Activated gamma-delta T cell treated with Interleukin-2 at 50 U/mL for 16 hours (primary cell): Measurements from ENCODE around the gene RNF111.

Source experiments
- DNase-seq: peaks from one replicate; pipeline ENCODE4 v3.0.0-alpha.2; 2020

The RNF111 gene

GRCh38 chr15:59001946-59002345, 14.5 kb downstream of the RNF111 start:
- no peak for DNase-seq

DNA sequence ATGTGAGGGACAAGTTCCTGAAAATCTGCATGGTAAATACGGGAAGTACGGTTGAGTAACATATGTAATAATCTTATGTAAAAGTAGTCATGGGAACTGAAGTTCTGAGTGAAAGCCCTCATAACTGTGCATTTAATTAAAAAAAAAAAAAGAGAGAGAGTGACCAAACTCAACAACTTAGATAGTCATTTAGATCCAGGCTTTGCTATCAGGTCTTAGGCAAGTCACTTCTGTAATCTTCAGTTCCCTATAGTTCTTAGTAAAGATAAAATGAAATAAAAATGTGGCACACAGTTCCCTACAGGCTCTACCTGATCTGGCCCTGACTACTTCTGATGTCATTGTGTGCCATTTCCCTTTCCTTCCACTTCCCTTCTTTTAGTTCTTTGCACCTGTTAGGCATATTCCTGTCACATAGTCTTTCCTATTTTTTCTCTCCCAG, 15.0 kb downstream of the RNF111 start:
- DNase-seq = no peak

GRCh38 chr15:59005579-59005978, 18.1 kb downstream of the RNF111 start:
- DNase-seq = no peak

GRCh38 chr15:59008086-59008485, 20.6 kb downstream of the RNF111 start:
- DNase-seq = no peak

DNA sequence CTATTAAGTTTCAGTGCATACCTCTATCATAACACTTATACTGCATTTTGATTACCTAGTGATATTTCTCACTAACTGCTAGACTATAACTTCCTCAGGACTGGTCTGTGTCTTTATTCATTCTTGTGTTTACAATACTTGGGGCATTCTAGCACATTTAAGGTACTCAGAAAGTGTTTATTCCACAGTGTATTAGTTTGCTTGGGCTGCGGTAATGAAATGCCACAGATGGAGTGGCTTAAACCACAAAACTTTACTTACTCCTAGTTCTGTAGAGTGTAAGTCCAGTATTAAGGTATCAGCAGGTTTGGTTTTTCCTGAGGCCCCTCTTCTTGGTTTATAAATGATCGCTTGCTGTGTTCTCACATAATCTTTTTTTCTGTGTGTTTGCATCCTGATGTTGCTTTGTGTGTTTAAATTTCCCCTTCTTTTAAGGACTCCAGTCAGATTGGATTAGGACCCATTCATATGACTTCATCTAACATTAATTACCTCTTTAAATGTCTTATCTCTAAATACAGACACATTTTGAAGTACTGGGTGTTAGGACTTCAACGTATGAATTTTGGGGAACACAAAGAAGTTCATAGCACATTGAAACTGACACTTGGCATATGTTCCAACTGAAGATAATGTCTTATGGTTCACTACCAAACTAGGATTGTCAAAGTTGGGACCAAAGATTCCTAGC, 23.9 kb downstream of the RNF111 start:
- DNase-seq = no peak

DNA sequence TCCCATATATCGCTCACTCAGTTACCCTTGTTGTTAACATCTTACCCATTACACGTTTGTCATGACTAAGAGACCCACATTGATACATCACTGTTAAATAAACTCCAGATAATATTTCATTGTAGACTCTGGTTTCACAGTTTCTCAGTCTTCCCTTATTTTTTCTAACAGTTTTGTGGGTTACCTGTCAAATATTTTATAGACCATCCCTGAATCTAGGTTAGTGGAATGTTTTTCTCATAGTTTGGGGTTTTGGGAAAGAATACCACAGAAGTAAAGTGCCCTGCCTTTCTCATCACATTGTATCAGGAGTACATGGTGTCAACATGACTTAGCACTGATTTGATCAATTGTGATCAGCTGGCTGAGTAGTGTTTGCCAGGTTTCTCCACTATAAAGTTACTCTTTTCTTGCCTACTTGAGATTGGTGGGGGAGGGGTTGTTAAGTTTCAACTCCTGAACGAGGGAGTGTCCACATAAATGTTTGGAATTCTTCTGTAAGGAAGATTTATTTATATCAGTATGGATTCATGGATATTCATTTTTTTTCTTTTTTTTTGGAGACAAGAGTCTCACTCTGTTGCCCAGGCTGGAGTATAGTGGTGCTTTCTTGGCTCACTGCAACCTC, 25.9 kb downstream of the RNF111 start:
- no peak for DNase-seq

- DNase-seq = no peak
Measured at GRCh38 chr15:59014068-59014467, 26.6 kb downstream of the RNF111 start.

DNA sequence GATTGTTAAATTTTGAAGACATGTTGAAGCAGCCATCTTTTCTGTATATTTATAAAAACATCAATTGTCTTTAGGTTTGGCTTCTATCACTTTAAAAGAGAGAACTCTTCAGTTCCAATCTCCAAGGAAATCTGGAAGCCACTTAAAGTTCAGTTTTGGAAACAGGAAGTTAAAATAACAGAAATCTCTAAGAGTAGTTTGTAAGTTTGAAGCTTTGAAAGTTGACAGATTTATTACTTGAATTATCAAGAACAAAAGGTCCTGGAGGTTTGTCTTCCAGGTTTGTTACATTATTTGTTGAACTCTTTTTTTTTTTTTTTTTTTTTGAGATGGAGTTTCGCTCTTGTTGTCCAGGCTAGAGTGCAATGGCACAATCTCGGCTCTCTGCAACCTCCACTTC, 30.0 kb downstream of the RNF111 start:
- DNase-seq = no peak

- DNase-seq = no peak
Measured at GRCh38 chr15:59018833-59019232, 31.4 kb downstream of the RNF111 start.

DNA sequence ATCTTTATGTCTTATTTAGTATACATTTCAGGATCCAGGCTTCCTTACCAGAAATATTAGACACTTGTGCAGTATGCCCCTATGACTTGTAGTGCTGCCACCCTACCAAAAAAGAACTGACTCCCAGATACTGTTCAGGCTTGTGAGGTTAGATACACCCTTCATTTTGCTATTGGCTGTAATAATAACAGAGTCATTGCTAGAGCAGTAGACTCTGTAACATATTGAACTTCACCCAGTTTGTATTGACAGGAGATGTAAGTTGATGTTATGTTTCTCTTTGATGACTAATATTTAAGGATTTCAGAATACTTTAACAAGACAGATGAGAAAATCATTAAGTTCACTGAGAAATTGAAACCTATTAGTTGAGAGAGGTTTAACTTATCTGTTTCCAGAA, 32.9 kb downstream of the RNF111 start:
- no peak for DNase-seq

DNA sequence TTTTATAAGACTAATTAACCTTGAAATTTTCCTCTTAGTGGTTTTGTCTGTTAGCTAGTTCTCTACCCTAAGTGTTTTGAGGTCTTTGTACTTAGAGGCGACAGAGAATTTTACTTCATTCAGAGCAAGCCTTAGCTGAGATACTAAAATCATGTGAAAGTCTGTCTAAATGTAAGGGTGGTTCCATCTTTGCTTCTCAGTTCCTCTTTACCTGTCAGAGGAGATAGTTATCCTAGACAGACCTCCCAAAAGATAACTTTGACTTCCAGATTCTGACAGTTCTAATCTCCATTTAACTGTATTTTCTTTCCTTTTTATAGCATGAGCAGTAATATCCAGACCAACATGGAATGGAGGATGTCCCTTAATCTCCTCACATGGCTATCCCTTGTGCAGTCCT, 34.7 kb downstream of the RNF111 start:
- DNase-seq = no peak

DNA sequence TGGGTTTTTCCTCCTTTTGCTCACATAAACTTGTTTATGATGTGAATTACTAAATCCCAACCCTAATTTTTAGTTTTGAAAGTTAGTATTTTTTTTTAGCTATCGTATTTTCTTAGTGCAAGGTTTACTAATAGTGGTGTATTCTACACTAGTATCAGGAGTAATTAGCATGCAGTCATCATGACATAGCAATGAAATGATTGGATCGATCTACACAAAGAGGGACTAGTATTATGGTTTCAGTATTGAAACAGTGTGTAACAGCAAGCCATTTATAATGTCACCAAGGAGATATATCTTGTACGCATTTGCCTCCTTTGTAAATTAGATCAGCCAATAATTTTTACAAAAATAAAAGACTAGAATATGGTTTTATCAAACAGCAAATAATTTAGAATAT, 38.7 kb downstream of the RNF111 start:
- DNase-seq = no peak

DNA sequence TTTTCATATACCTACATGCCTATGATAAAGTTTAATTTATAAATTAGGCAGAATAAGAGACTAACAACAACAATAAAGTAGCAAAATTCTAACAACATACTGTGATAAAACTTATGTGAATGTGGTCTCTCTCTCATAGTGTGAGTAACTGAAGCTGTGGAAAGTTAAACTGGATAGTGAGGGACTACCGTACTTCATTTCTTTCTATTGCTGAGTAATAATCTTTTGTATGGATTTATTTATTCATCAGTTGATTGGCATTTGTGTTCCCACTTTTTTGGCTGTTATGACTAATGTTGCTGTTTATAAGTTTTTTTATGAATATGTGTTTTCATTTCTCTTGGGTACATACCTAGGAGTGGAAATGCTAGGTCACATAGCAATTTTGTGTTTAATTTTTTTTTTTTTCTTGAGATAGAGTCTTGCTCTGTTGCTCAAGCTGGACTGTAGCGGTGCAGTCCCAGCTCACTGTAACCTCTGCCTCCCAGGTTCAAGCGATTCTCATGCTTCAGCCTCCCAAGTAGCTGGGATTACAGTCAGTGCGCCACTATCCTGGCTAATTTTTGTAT, 41.0 kb downstream of the RNF111 start:
- no peak for DNase-seq

- no peak for DNase-seq
Measured at GRCh38 chr15:59029554-59029953, 42.1 kb downstream of the RNF111 start.

DNA sequence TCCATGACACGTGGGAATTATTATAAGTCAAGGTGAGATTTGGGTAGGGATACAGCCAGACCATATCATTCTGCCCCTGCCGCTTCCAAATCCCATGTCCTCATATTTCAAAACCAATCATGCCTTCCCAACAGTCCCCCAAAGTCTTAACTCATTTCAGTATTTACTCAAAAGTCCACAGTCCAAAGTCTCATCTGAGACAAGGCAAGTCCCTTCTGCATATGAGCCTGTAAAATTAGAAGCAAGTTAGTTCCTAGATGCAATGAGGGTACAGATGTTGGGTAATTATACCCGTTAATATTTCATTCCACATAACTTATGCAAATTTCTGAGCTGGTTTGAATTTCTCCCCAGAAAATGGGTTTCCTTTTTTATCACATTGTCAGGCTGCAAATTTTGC, 47.7 kb downstream of the RNF111 start:
- DNase-seq = no peak

GRCh38 chr15:59039225-59039624, 51.8 kb downstream of the RNF111 start:
- no peak for DNase-seq

DNA sequence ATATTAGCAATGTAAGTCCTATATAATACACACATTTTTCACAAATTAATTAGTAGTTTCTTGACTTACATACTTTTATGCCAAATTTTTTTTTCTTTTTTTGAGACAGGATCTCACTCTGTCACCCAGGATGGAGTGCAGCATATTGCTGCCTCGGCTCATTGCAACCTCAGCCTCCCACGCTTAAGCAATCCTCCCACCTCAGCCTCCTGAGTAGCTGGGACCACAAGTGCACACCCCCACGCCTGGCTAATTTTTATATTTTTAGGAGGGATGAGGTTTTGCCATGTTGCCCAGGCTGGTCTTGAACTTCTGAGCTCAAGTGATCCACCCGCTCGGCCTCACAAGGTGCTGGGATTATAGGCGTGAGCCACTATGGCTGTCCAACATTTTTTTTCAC, 54.6 kb downstream of the RNF111 start:
- DNase-seq = no peak

- no peak for DNase-seq
Measured at GRCh38 chr15:59048897-59049296, 61.4 kb downstream of the RNF111 start.

GRCh38 chr15:59051873-59052861, 64.7 kb downstream of the RNF111 start:
- DNase-seq = no peak

- no peak for DNase-seq
Measured at GRCh38 chr15:59052915-59053407, 65.5 kb downstream of the RNF111 start.

- no peak for DNase-seq
Measured at GRCh38 chr15:59053482-59053881, 66.0 kb downstream of the RNF111 start.

- no peak for DNase-seq
Measured at GRCh38 chr15:59059076-59059597, 71.7 kb downstream of the RNF111 start.

DNA sequence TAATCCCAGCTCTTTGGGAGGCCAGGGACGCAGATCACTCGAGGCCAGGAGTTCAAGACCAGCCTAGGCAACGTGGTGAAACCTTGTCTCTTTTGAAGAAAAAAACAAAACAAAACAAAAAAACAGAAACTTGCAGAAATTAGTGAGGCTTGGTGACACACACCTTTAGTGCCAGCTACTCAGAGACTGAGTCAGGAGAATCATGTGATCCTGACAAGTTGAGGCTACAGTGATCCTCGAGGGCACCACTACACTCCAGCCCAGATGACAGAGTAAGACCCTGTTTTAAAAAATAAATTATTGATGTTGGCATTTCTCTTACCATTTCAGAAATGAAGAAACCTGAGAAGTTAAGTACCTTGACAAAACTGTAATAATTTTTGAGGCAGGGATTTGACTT, 72.9 kb downstream of the RNF111 start:
- no peak for DNase-seq
